Measurements from ENCODE around the gene LRP1B.

Gene LRP1B

GRCh38 chr2:141565597-141565996 lies 565.2 kb downstream of the LRP1B start:
- no peak for DNase-seq

- no peak for DNase-seq
Observed at GRCh38 chr2:141560723-141561122, 570.1 kb downstream of the LRP1B start.

- no peak for DNase-seq
Observed at GRCh38 chr2:141557329-141558095, 573.3 kb downstream of the LRP1B start.

- peak; percentile 84 for DNase-seq
Observed at GRCh38 chr2:141555876-141556470, 574.8 kb downstream of the LRP1B start.

GRCh38 chr2:141554810-141555209 lies 576.0 kb downstream of the LRP1B start:
- DNase-seq = peak; percentile 56

GRCh38 chr2:141534666-141535362 lies 596.0 kb downstream of the LRP1B start:
- DNase-seq = no peak

GRCh38 chr2:141529659-141530058 lies 601.2 kb downstream of the LRP1B start:
- DNase-seq = peak; percentile 21

GRCh38 chr2:141528990-141529389 lies 601.8 kb downstream of the LRP1B start:
- no peak for DNase-seq

GRCh38 chr2:141526760-141527159 lies 604.1 kb downstream of the LRP1B start:
- no peak for DNase-seq

GRCh38 chr2:141524777-141525176 lies 606.0 kb downstream of the LRP1B start:
- no peak for DNase-seq

- DNase-seq = no peak
Observed at GRCh38 chr2:141523199-141523598, 607.6 kb downstream of the LRP1B start.

- DNase-seq = peak; percentile 93
Observed at GRCh38 chr2:141522702-141523101, 608.1 kb downstream of the LRP1B start.

- peak; percentile 71 for DNase-seq
Observed at GRCh38 chr2:141522048-141522447, 608.8 kb downstream of the LRP1B start.

GRCh38 chr2:141519906-141520305 lies 610.9 kb downstream of the LRP1B start:
- DNase-seq = no peak

GRCh38 chr2:141517852-141518421 lies 612.9 kb downstream of the LRP1B start:
- DNase-seq = no peak

GRCh38 chr2:141517180-141517851 lies 613.5 kb downstream of the LRP1B start:
- no peak for DNase-seq

GRCh38 chr2:141515931-141516330 lies 614.9 kb downstream of the LRP1B start:
- DNase-seq = no peak

GRCh38 chr2:141513853-141514252 lies 617.0 kb downstream of the LRP1B start:
- no peak for DNase-seq

GRCh38 chr2:141508806-141509595 lies 621.8 kb downstream of the LRP1B start:
- DNase-seq = no peak

GRCh38 chr2:141508086-141508752 lies 622.6 kb downstream of the LRP1B start:
- DNase-seq = no peak

GRCh38 chr2:141506135-141506534 lies 624.7 kb downstream of the LRP1B start:
- no peak for DNase-seq

GRCh38 chr2:141501752-141502151 lies 629.1 kb downstream of the LRP1B start:
- no peak for DNase-seq
